Fibroblast of gingiva (primary cell): ENCODE data around the gene OR5B12.
A peak's percentile ranks its signal among the peaks of the same experiment; 100 is the strongest.
"Not testable (repeated sequence)": the region's sequence is repeated elsewhere in the genome, so short reads cannot be mapped to it uniquely, and the experiment has no call there.

Experiments used
- DNase-seq: peaks from one replicate; pipeline ENCODE4 v3.0.0-alpha.2; 2011; ENCODE audit warnings: low read depth

Gene OR5B12

GRCh38 chr11:58442136-58442535 lies at the start of gene OR5B12:
OR5B12 (minus strand) TSS chr11:58442236; CDS start chr11:58440151, 2,085 bp downstream.
- no peak for DNase-seq

GRCh38 chr11:58490827-58491226 lies 48.8 kb upstream of the OR5B12 start:
- DNase-seq, result no peak

- no peak for DNase-seq
Measured at GRCh38 chr11:58487170-58487569, 45.1 kb upstream of the OR5B12 start.

GRCh38 chr11:58485961-58486360 lies 43.9 kb upstream of the OR5B12 start:
- no peak for DNase-seq

- DNase-seq, result no peak
Measured at GRCh38 chr11:58471892-58472291, 29.9 kb upstream of the OR5B12 start.

GRCh38 chr11:58466293-58466692 lies 24.3 kb upstream of the OR5B12 start:
- no peak for DNase-seq

GRCh38 chr11:58465690-58466089 lies 23.7 kb upstream of the OR5B12 start:
- DNase-seq, result no peak

- no peak for DNase-seq
Measured at GRCh38 chr11:58451585-58451984, 9.5 kb upstream of the OR5B12 start.

GRCh38 chr11:58446294-58446693 lies 4.3 kb upstream of the OR5B12 start:
- DNase-seq, result no peak

GRCh38 chr11:58444300-58444699 lies 2.3 kb upstream of the OR5B12 start:
- DNase-seq, result no peak

- no peak for DNase-seq
Measured at GRCh38 chr11:58438486-58438885, 3.5 kb downstream of the OR5B12 start.

- no peak for DNase-seq
Measured at GRCh38 chr11:58434217-58434616, 7.8 kb downstream of the OR5B12 start.

- no peak for DNase-seq
Measured at GRCh38 chr11:58433638-58434203, 8.3 kb downstream of the OR5B12 start.

- DNase-seq, result no peak
Measured at GRCh38 chr11:58429273-58429672, 12.8 kb downstream of the OR5B12 start.

- DNase-seq, result no peak
Measured at GRCh38 chr11:58428021-58428420, 14.0 kb downstream of the OR5B12 start, which contains the start of gene OR5B2. OR5B2 (minus strand) TSS chr11:58428121; CDS start chr11:58423261, 4,860 bp downstream.

GRCh38 chr11:58406774-58407173 lies 35.3 kb downstream of the OR5B12 start, which contains the start of gene OR5B3:
OR5B3 (minus strand) TSS chr11:58406874; CDS start chr11:58403409, 3,465 bp downstream.
- no peak for DNase-seq

GRCh38 chr11:58399622-58400021 lies 42.4 kb downstream of the OR5B12 start:
- not testable (repeated sequence) for DNase-seq

GRCh38 chr11:58395581-58395980 lies 46.5 kb downstream of the OR5B12 start:
- no peak for DNase-seq

GRCh38 chr11:58394195-58394594 lies 47.8 kb downstream of the OR5B12 start:
- peak; percentile 68 for DNase-seq

- DNase-seq, result no peak
Measured at GRCh38 chr11:58392746-58393145, 49.3 kb downstream of the OR5B12 start.

GRCh38 chr11:58391879-58392278 lies 50.2 kb downstream of the OR5B12 start:
- peak; percentile 15 for DNase-seq

GRCh38 chr11:58390551-58391063 lies 51.4 kb downstream of the OR5B12 start:
- no peak for DNase-seq
